ENCODE data around the gene SERAC1. TPM values are rescaled to one million over a fixed set of nuclear protein-coding genes. Genes with fewer than 3 reads are reported as not detected.

SERAC1 gene
- total and polyA plus RNA-seq, 2 donors (not counting 1 experiment from before 2014, with no cell fraction given) = 1.9 to 5.8 TPM

- no peaks in the 10 kb centered on the region for H3K9me3 Mint-ChIP-seq (ENCODE audit: insufficient read depth)
- H3K79me2 ChIP-seq (ENCODE audit: control insufficient read depth, insufficient read depth, low read length) = no peaks in the 10 kb centered on the region
- H3K4me3 ChIP-seq (ENCODE audit: control extremely low read depth in 1 of 5, extremely low read depth in 1 of 5, insufficient read depth in 1 of 5, low read depth in 2 of 5, low read length in 4 of 5) = no peak overlapping the region
- 90% methylated on average over 18 of the region's 18 CpGs for WGBS (ENCODE audit: insufficient coverage)
- CTCF ChIA-PET = no interaction called here
- no peak overlapping the region for H3K27ac Mint-ChIP-seq
- no peaks in the 10 kb centered on the region for H3K4me1 ChIP-seq (ENCODE audit: control insufficient read depth in 2 of 2, insufficient read depth in 2 of 2, low read length in 2 of 2)
- POLR2A ChIA-PET = no interaction called here
- H3K4me1 Mint-ChIP-seq = no peaks in the 10 kb centered on the region
- TF ChIP-seq CTCF (IDR thresholded peaks at IDR 0.05) (no peak), EZH2 (IDR thresholded peaks at IDR 0.05; ENCODE audit: borderline replicate concordance, insufficient read depth, low read depth, low read length, poor library complexity, severe bottlenecking) (no peak)
- no peaks in the 10 kb centered on the region for H3K9me3 ChIP-seq (ENCODE audit: control extremely low read depth in 1 of 3, control insufficient read depth in 2 of 3, insufficient read depth in 1 of 3, low read length in 2 of 3)
- no peaks in the 10 kb centered on the region for H3K27me3 ChIP-seq (replicated peaks in 1 of 4; ENCODE audit: control extremely low read depth in 1 of 4, control insufficient read depth in 3 of 4, insufficient read depth in 4 of 4, low read length in 3 of 4)
- H3K4me2 ChIP-seq (replicated peaks; ENCODE audit: low read depth, low read length, poor library complexity, severe bottlenecking) = no peak overlapping the region
- H2AFZ ChIP-seq (ENCODE audit: insufficient read depth, low read depth, low read length, poor library complexity, severe bottlenecking) = no peak overlapping the region
- peaks cover 0 to 36% of the 10 kb centered on the region in 2 experiments for H3K36me3 ChIP-seq (replicated peaks in 1 of 2; ENCODE audit: control extremely low read depth in 1 of 2, control insufficient read depth in 1 of 2, extremely low read depth in 1 of 2, insufficient read depth in 2 of 2, low read length in 1 of 2)
- H3K4me3 Mint-ChIP-seq = no peak overlapping the region
- no peaks in the 10 kb centered on the region for H4K20me1 ChIP-seq (ENCODE audit: control insufficient read depth, insufficient read depth, low read length, poor library complexity, severe bottlenecking)
- ATAC-seq (ENCODE audit: low read depth) = no peak
- intact Hi-C loops (cut with micrococcal nuclease) = no loop called here
- H3K27ac ChIP-seq (ENCODE audit: low read length in 2 of 2) = no peak overlapping the region
- H3K27me3 Mint-ChIP-seq = no peaks in the 10 kb centered on the region
- no peak for DNase-seq
- no peak overlapping the region for H3K9ac ChIP-seq (ENCODE audit: low read length)
Observed at GRCh38 chr6:158080849-158081656, 87.0 kb downstream of the SERAC1 start.

- H4K20me1 ChIP-seq (ENCODE audit: control insufficient read depth, insufficient read depth, low read length, poor library complexity, severe bottlenecking) = no peaks in the 10 kb centered on the region
- TF ChIP-seq CTCF (IDR thresholded peaks at IDR 0.05) = no peak
- TF ChIP-seq EZH2 (IDR thresholded peaks at IDR 0.05; ENCODE audit: borderline replicate concordance, insufficient read depth, low read depth, low read length, poor library complexity, severe bottlenecking) = no peak
- H3K4me1 Mint-ChIP-seq = no peaks in the 10 kb centered on the region
- no peak overlapping the region for H2AFZ ChIP-seq (ENCODE audit: insufficient read depth, low read depth, low read length, poor library complexity, severe bottlenecking)
- CTCF ChIA-PET = interaction anchor here (0.7 kb wide), 1 partner anchor 52 kb away, joined by 3 read pairs; no protein-coding TSS in a partner anchor
- H3K9ac ChIP-seq (ENCODE audit: low read length) = no peak overlapping the region
- no peak overlapping the region for H3K4me3 Mint-ChIP-seq
- H3K27ac ChIP-seq (ENCODE audit: low read length in 2 of 2) = no peak overlapping the region
- ATAC-seq (ENCODE audit: low read depth) (no peak), DNase-seq (no peak)
- POLR2A ChIA-PET = no interaction called here
- H3K27me3 Mint-ChIP-seq = no peaks in the 10 kb centered on the region
- no peaks in the 10 kb centered on the region for H3K27me3 ChIP-seq (replicated peaks in 1 of 4; ENCODE audit: control extremely low read depth in 1 of 4, control insufficient read depth in 3 of 4, insufficient read depth in 4 of 4, low read length in 3 of 4)
- H3K4me3 ChIP-seq (ENCODE audit: control extremely low read depth in 1 of 5, extremely low read depth in 1 of 5, insufficient read depth in 1 of 5, low read depth in 2 of 5, low read length in 4 of 5) = no peak overlapping the region
- H3K9me3 Mint-ChIP-seq (ENCODE audit: insufficient read depth) = no peaks in the 10 kb centered on the region
- no peaks in the 10 kb centered on the region for H3K9me3 ChIP-seq (ENCODE audit: control extremely low read depth in 1 of 3, control insufficient read depth in 2 of 3, insufficient read depth in 1 of 3, low read length in 2 of 3)
- no peaks in the 10 kb centered on the region for H3K79me2 ChIP-seq (ENCODE audit: control insufficient read depth, insufficient read depth, low read length)
- H3K4me2 ChIP-seq (replicated peaks; ENCODE audit: low read depth, low read length, poor library complexity, severe bottlenecking) = no peak overlapping the region
- H3K4me1 ChIP-seq (ENCODE audit: control insufficient read depth in 2 of 2, insufficient read depth in 2 of 2, low read length in 2 of 2) = no peaks in the 10 kb centered on the region
- intact Hi-C loops (cut with micrococcal nuclease) = no loop called here
- H3K36me3 ChIP-seq (replicated peaks in 1 of 2; ENCODE audit: control extremely low read depth in 1 of 2, control insufficient read depth in 1 of 2, extremely low read depth in 1 of 2, insufficient read depth in 2 of 2, low read length in 1 of 2) = peaks cover 3 to 22% of the 10 kb centered on the region in 2 experiments
- WGBS (ENCODE audit: insufficient coverage) = 100% methylated on average over 1 of the region's 7 CpGs
- no peak overlapping the region for H3K27ac Mint-ChIP-seq
Observed at GRCh38 chr6:158078320-158078719, 89.7 kb downstream of the SERAC1 start.

Measured in B cell (primary cell).